GM12878 (cell line): ENCODE data around the gene AHNAK2. TPM values are rescaled to one million over a fixed set of nuclear protein-coding genes. Genes with fewer than 3 reads are reported as not detected.

ENCODE experiments used
- ATAC-seq: fragments of 200-7000 bp; cut with Tn5 transposase; 3 replicates; pipeline ENCODE4 v1.9.1; 2020; ENCODE audit warnings: mild to moderate bottlenecking, moderate library complexity
- BruUV-seq: library from RNA; stranded (reverse); fragments of 400-500 nt; replicated peaks from 2 replicates; lab custom pipeline; 2021; lab: Mats Ljungman, UMichigan
- CTCF ChIA-PET: fragments of 300-600 bp; sonication (Branson Sonifier 250); formaldehyde crosslinking; extraction: SDS; loops from one replicate; lab custom pipeline; 2021; ENCODE audit warnings: inconsistent platforms; lab: Yijun Ruan, JAX
- POLR2A ChIA-PET: fragments of 350-600 bp; formaldehyde crosslinking; extraction: SDS; loops from one replicate; lab custom pipeline; 2021; ENCODE audit warnings: inconsistent platforms; lab: Charles Lee
- RAD21 ChIA-PET: fragments of 300-600 bp; sonication (Branson Sonifier 250); formaldehyde crosslinking; loops from one replicate; lab custom pipeline; 2023; ENCODE audit warnings: antibody characterized with exemption; ENCODE audit not compliant: unreplicated experiment; lab: Charles Lee
- SMC1A ChIA-PET: fragments of 300-600 bp; sonication (Branson Sonifier 250); formaldehyde crosslinking; loops from one replicate; lab custom pipeline; 2023; ENCODE audit not compliant: unreplicated experiment, uncharacterized antibody; lab: Charles Lee
- DNase-seq: peaks from one replicate; pipeline ENCODE4 v3.0.0-alpha.2; 2011; ENCODE audit warnings: low read depth, low spot score
- FAIRE-seq: peaks from 3 replicates; lab custom pipeline; 2011; peaks lifted over from hg19 to GRCh38; lab: Jason Lieb, UNC
- H2AFZ ChIP-seq: 2 replicates; pipeline ENCODE4 v1.6.0; 2011; ENCODE audit warnings: low read depth, low read length, control low read depth; ENCODE audit not compliant: control insufficient read depth
- H3K27ac ChIP-seq: 2 replicates; pipeline ENCODE4 v1.5.1; 2011; ENCODE audit warnings: control low read depth; ENCODE audit not compliant: control insufficient read depth, insufficient read depth
- H3K27me3 ChIP-seq, 2 experiments: replicated peaks in 1 of 2; 2 replicates each; pipeline versions ENCODE4 v1.6.0 to v1.6.1; 2011; ENCODE audit warnings: low read length in 1 of 2; ENCODE audit not compliant: control insufficient read depth in 2 of 2, insufficient read depth in 2 of 2
- H3K36me3 ChIP-seq, 2 experiments: 2 replicates each; pipeline ENCODE4 v1.5.1; 2011; ENCODE audit warnings: low read length in 1 of 2; ENCODE audit not compliant: control insufficient read depth in 2 of 2, insufficient read depth in 2 of 2
- H3K4me1 ChIP-seq: 2 replicates; pipeline ENCODE4 v1.6.1; 2011; ENCODE audit warnings: mild to moderate bottlenecking, low read length, moderate library complexity, mixed read lengths; ENCODE audit not compliant: control insufficient read depth, insufficient read depth
- H3K4me2 ChIP-seq: 2 replicates; pipeline ENCODE4 v1.6.0; 2011; ENCODE audit warnings: control low read depth; ENCODE audit not compliant: control insufficient read depth, insufficient read depth
- H3K4me3 ChIP-seq: fragments of 200-600 bp; sonication (generic); 2 replicates; pipeline ENCODE4 v1.5.1; 2016
- H3K79me2 ChIP-seq: 2 replicates; pipeline ENCODE4 v1.6.0; 2011; ENCODE audit warnings: low read length; ENCODE audit not compliant: control insufficient read depth, insufficient read depth
- H3K9ac ChIP-seq: 2 replicates; pipeline ENCODE4 v1.8.0; 2011; ENCODE audit warnings: low read length, control low read depth, mixed read lengths; ENCODE audit not compliant: control insufficient read depth, insufficient read depth
- H3K9me3 ChIP-seq: replicated peaks from 3 replicates; pipeline ENCODE4 v1.5.1; 2011; ENCODE audit warnings: mild to moderate bottlenecking, low read length; ENCODE audit not compliant: control insufficient read depth, insufficient read depth
- H4K20me1 ChIP-seq: 2 replicates; pipeline ENCODE4 v1.6.0; 2011; ENCODE audit not compliant: control insufficient read depth, insufficient read depth
- ATF2 ChIP-seq: IDR thresholded peaks from 2 replicates; pipeline ENCODE4 v1.6.1; 2012; ENCODE audit warnings: low read length, inconsistent platforms
- ATF7 ChIP-seq: fragments of 450-650 bp; IDR thresholded peaks from 2 replicates; pipeline ENCODE4 v1.6.1; 2016; ENCODE audit warnings: low read depth, mild to moderate bottlenecking
- BCLAF1 ChIP-seq: fragments of 450-650 bp; IDR thresholded peaks from 2 replicates; pipeline ENCODE4 v1.6.1; 2017; ENCODE audit warnings: antibody characterized with exemption, mild to moderate bottlenecking, moderate library complexity
- CBX3 ChIP-seq: fragments of 200-600 bp; sonication (generic); IDR thresholded peaks from 2 replicates; pipeline ENCODE4 v1.6.1; 2016; ENCODE audit warnings: low read depth, borderline replicate concordance
- CHD2 ChIP-seq: IDR thresholded peaks from 2 replicates; pipeline ENCODE4 v1.6.1; 2011; ENCODE audit warnings: low read depth, low read length, improper control_type of control experiment, borderline replicate concordance
- HDAC6 ChIP-seq: fragments of 200-600 bp; sonication (generic); IDR thresholded peaks from one replicate; pipeline ENCODE4 v1.8.0; 2017; ENCODE audit warnings: antibody characterized with exemption; ENCODE audit not compliant: unreplicated experiment
- HDGF ChIP-seq: fragments of 450-650 bp; IDR thresholded peaks from 2 replicates; pipeline ENCODE4 v1.6.1; 2016; ENCODE audit warnings: antibody characterized with exemption
- KLF5 ChIP-seq: fragments of 450-650 bp; IDR thresholded peaks from 2 replicates; pipeline ENCODE4 v1.6.1; 2014; ENCODE audit warnings: mild to moderate bottlenecking; ENCODE audit not compliant: partially characterized antibody
- LARP7 ChIP-seq: fragments of 450-650 bp; IDR thresholded peaks from 2 replicates; pipeline ENCODE4 v1.6.1; 2017; ENCODE audit warnings: mild to moderate bottlenecking
- NFYA ChIP-seq: IDR thresholded peaks from 2 replicates; pipeline ENCODE4 v1.6.1; 2011; ENCODE audit warnings: low read depth, mild to moderate bottlenecking, low read length, improper control_type of control experiment, borderline replicate concordance
- NR2C1 ChIP-seq: fragments of 450-650 bp; IDR thresholded peaks from 2 replicates; pipeline ENCODE4 v1.6.1; 2017; ENCODE audit warnings: antibody characterized with exemption, mild to moderate bottlenecking, moderate library complexity
- NR2F1 ChIP-seq: fragments of 450-650 bp; conservative IDR thresholded peaks from 2 replicates; pipeline ENCODE4 v1.6.1; 2017; ENCODE audit warnings: mild to moderate bottlenecking
- PAX5 ChIP-seq: IDR thresholded peaks from 2 replicates; pipeline ENCODE4 v1.6.1; 2011; ENCODE audit warnings: low read depth, low read length, borderline replicate concordance
- RELB ChIP-seq: fragments of 450-650 bp; IDR thresholded peaks from 2 replicates; pipeline ENCODE4 v1.6.1; 2017; ENCODE audit warnings: low read depth, mild to moderate bottlenecking, moderate library complexity
- SIN3A ChIP-seq: IDR thresholded peaks from 2 replicates; pipeline ENCODE4 v1.6.1; 2012; ENCODE audit warnings: low read depth, low read length, improper control_type of control experiment
- SMAD1 ChIP-seq: fragments of 450-650 bp; IDR thresholded peaks from 2 replicates; pipeline ENCODE4 v1.6.1; 2018; ENCODE audit warnings: mild to moderate bottlenecking, low read depth; ENCODE audit not compliant: partially characterized antibody
- SUZ12 ChIP-seq: fragments of 200-600 bp; sonication (generic); IDR thresholded peaks from one replicate; pipeline ENCODE4 v1.6.1; 2018; ENCODE audit warnings: antibody characterized with exemption, mild to moderate bottlenecking; ENCODE audit not compliant: unreplicated experiment
- TARDBP ChIP-seq: IDR thresholded peaks from 2 replicates; pipeline ENCODE4 v1.6.1; 2016; ENCODE audit warnings: borderline replicate concordance
- ZZZ3 ChIP-seq: IDR thresholded peaks from 2 replicates; pipeline ENCODE4 v1.6.1; 2011; ENCODE audit warnings: low read depth; ENCODE audit not compliant: control insufficient read depth, insufficient read length
- WGBS: methylation state at CpG from one replicate; pipeline ENCODE4 v1.1.6; 2016; ENCODE audit warnings: low lambda C conversion rate; ENCODE audit not compliant: insufficient replicate concordance, insufficient coverage; ENCODE audit errors: missing lambda C conversion rate; 5-methylcytosine and 5-hydroxymethylcytosine counted together
- in situ Hi-C: fragments of 300-500 bp; cut with MboI; formaldehyde crosslinking; loops from 9 replicates; pipeline ENCODE4 v1.14.3; 2018; ENCODE audit warnings: mixed read lengths
- intact Hi-C: fragments of 100-400 bp; cut with micrococcal nuclease; formaldehyde crosslinking; loops from one replicate; pipeline ENCODE4 v1.14.2; 2022; ENCODE audit not compliant: unreplicated experiment
- polyA plus RNA-seq, 11 experiments: library from polyadenylated mRNA; depleted of rRNA in 4 of 11; unstranded in 6 of 11; stranded (reverse) in 5 of 11; fragments of >200 nt; fragmentation: Nextera tagmentation in 4 of 11; fragmentation: Illumina TruSeq in 1 of 11; extraction: Ambion mirVana in 4 of 11; extraction: Trizol in 1 of 11; gene quantifications; 1 replicate in 1 of 11; 2 replicates in 10 of 11; pipeline versions ENCODE4 v1.2.1 to v1.2.3, GENCODE V29; 2011 to 2016; ENCODE audit warnings: inconsistent platforms in 2 of 11, missing spikeins in 2 of 11, low read depth in 1 of 11
- total RNA-seq, 4 experiments: library from RNA; depleted of rRNA in 3 of 4; stranded (reverse); fragments of >200 nt in 3 of 4; fragmentation: Illumina TruSeq in 1 of 4; extraction: Trizol in 1 of 4; gene quantifications; 2 replicates each; pipeline versions ENCODE4 v1.2.1 to v1.2.3, GENCODE V29; 2013 to 2021

AHNAK2 gene
- total and polyA plus RNA-seq, 10 of the 15 experiments (the other 5 are each of a cell fraction or from before 2014, with no cell fraction given), result 0.03 to 0.10 TPM; not detected in 8

- no peak for TF ChIP-seq HDGF
- TF ChIP-seq ATF7, result no peak
- no peak for TF ChIP-seq TARDBP
- no peak for TF ChIP-seq ZZZ3
- TF ChIP-seq LARP7, result no peak
These were observed 37.1 kb upstream of the AHNAK2 start (continued) for GRCh38 chr14:105015242-105015641.

- in situ Hi-C loops (no loop called here), intact Hi-C loops (no loop called here)
- no peaks in the 10 kb centered on the region for H3K9me3 ChIP-seq
- H3K27ac ChIP-seq, result peak overlapping the region; percentile 38; the same call in 1 of the 2 replicates
- no peak for ATAC-seq
- peaks cover 98% of the 10 kb centered on the region for H3K79me2 ChIP-seq
- ChIA-PET RAD21 (no interaction called here), SMC1A (interaction anchor here (1.5 kb wide), 1 partner anchor 11 kb away, joined by 3 read pairs; no protein-coding TSS in a partner anchor), CTCF (interaction anchor here (3.5 kb wide), 1 partner anchor 30 kb away, joined by 15 read pairs; no protein-coding TSS in a partner anchor), POLR2A (no interaction called here)
- H2AFZ ChIP-seq, result no peak overlapping the region
- peaks cover 29 to 31% of the 10 kb centered on the region in 2 experiments for H3K36me3 ChIP-seq
- H3K4me1 ChIP-seq, result peaks cover 24% of the 10 kb centered on the region
- H3K27me3 ChIP-seq, result no peaks in the 10 kb centered on the region
- H3K9ac ChIP-seq, result peak overlapping the region; percentile 32
- BruUV-seq, result no TSS peak
- H3K4me3 ChIP-seq, result peak overlapping the region; percentile 60; the same call in 1 of the 2 replicates
- peak overlapping the region; percentile 75 for H3K4me2 ChIP-seq
- DNase-seq, result no peak
- no peak for FAIRE-seq
- WGBS, result 2% methylated on average over 3 of the region's 4 CpGs
- H4K20me1 ChIP-seq, result no peaks in the 10 kb centered on the region; the same call in none of the 2 replicates
- TF ChIP-seq KLF5 (no peak), NR2C1 (no peak), BCLAF1 (no peak), ATF2 (no peak), SMAD1 (no peak), NR2F1 (no peak), NFYA (no peak), HDAC6 (no peak), RELB (no peak), PAX5 (no peak), SIN3A (no peak), CHD2 (no peak), HDGF (no peak), SUZ12 (no peak), CBX3 (no peak)
These were observed 36.5 kb upstream of the AHNAK2 start for GRCh38 chr14:105014631-105015030.
